Left forelimb (tissue), 1 donor: Measurements from ENCODE around the gene HSD17B2.

ENCODE experiments used
- DNase-seq: peaks from one replicate; pipeline ENCODE4 v3.0.0-alpha.2; 2018; ENCODE audit warnings: low spot score

HSD17B2 gene

GRCh38 chr16:82019535-82019934 is 15.5 kb upstream of the HSD17B2 start:
- DNase-seq, result no peak

GRCh38 chr16:82020051-82020450 is 15.0 kb upstream of the HSD17B2 start:
- no peak for DNase-seq

- DNase-seq, result no peak
Measured at GRCh38 chr16:82023206-82023605, 11.8 kb upstream of the HSD17B2 start.

DNA sequence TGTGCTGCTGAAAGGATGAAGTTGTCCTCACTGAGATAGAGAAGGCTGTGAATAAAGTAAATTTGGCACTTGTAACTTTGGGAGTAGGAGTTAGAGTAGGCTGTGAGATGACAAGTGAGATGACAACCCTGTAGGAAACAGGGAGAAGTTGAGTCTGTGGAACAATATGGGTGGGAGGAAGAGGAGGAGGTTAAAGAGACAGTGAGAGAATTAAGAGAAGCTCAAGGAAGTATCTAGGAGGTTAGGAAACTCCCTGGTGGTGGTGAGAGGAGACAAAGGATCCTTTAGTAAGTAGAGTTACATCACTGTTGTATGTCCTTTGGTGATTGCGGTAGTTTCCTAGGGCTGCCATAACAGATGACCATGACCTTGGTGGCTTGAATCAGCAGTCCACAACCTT is 10.7 kb upstream of the HSD17B2 start:
- DNase-seq, result no peak

- no peak for DNase-seq
Measured at GRCh38 chr16:82024883-82025282, 10.2 kb upstream of the HSD17B2 start.

DNA sequence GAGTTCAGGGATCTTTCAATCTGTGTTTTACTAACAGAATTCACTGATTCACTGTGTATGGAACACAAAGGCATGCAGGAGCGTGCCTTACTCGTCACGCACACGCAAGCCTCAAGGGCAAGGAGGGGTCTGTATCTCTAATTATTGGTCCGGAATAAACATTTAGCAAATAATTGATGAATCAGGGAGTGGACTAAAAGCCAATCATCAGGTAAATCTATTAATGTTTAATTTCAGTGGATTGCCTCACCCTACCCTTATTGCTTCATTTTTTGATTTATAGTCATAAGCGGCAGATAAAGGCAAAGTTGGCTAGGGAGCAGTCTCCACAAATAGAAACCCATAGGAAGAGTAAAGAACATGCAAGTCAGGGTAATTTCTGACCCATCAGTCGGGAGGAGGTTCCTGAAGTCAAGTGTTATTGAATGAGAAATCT is 7.4 kb upstream of the HSD17B2 start:
- no peak for DNase-seq

GRCh38 chr16:82031116-82032084 is 3.7 kb upstream of the HSD17B2 start:
- no peak for DNase-seq

DNA sequence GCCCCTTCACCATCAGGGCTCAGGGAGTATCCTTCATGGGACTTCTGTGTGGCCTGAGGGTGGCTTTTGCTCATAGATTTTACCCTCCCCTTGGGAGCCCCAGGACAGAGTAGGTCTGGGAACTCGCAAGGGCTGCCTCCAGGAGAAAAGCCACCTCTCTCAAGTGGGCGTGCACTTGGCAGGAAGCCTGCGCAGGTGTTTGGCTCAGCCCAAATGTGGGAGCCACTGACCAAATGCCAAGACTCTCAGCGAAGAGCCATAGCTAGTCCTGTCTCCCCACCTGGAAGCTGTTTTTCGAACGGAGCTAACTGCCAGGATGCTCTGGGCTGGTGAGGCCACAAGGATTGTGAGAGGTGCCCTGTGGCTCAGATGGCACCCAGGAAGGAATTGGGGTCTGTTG is 2.0 kb upstream of the HSD17B2 start:
- DNase-seq, result no peak

GRCh38 chr16:82033683-82034300 is 1.3 kb upstream of the HSD17B2 start:
- DNase-seq, result no peak

DNA sequence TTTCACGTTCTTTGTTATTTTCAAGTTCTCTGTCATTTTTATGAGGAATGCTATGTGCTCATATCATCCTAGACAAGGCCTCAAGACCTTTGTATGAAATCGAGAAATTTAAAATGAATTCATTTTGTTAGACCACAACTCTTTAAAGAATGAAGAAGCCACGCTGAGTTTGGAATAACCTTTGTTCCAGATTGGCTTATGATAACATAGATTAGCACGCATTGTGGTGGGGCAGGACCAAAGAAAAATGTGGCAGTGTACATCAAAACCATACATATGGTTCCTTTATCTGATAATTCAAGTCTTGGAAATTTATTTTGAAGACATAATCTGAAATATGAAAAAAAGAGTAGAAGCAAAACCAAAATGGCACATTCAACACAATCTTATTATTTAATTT is 2.2 kb downstream of the HSD17B2 start:
- DNase-seq, result no peak

GRCh38 chr16:82037666-82038065 is 2.6 kb downstream of the HSD17B2 start:
- no peak for DNase-seq

DNA sequence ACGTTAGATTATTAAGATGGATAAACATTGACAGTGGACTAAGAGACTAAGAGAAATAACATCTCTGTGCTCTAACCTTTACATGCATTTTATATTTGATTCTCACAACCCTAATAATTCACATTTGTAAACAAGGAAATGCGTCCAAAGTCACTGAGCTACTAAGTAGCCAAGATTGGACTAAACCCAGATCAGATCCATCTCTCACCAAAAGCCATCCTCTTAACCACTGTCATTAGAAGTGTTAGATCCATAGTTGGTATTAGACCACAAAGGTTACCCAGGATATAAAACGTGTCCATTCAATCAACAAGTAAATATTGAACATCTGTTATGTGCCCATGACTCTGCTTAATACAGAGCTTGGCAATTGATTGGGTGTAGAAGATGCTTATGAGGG is 5.2 kb downstream of the HSD17B2 start:
- DNase-seq, result no peak

DNA sequence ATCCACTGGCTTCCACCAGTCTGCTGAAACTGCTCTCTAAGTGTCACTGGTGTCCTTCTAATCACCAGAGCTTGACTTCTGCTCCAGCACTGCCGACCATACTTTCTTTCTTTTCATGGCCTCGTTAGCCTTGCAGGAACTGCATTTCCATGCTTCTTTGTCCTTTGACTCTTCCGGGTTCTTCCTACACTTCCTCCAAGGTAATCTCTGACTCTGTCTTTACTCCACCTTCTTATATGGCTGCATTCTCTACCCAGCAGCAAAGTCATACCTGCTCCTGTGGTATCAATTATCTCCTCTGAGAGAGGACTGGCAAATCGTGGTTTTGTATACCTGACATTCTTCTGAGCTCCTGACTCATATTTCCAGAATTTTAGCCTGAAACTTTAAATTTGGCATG is 6.5 kb downstream of the HSD17B2 start:
- no peak for DNase-seq

DNA sequence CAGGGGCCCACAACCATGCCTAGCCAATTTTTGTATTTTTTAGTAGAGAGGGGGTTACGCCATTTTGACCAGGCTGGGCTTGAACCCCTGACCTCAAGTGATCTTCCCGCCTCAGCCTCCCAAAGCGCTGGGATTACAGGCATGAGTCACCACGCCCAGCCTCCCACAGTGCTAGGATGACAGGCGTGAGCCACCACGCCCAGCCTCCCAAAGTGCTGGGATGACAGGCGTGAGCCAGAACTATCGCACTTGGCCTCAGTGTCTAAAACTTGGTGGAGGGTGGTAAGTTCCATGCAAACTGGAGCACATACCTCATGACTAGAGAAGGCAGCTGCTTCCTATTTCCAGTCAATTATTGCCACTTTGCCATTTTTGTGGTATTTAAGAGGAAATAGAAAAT is 7.1 kb downstream of the HSD17B2 start:
- DNase-seq, result no peak

DNA sequence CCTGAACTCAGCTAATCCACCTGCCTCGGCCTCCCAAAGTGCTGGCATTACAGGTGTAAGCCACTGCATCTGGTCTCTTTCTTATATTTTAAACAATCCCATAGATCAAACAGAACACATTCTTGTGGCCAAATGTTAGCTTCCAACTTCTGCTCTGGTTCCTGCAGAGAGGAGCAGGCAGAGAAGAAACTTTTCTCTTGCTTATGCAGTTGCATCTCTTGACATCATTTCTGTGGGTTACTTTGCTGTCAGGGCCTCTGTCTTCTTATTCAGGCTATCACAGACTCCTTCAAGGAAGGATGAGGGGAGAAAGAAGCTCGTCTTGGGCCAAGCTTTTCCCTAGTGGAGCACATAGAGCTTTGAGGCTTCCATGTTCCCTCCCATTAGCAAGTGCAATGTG is 7.8 kb downstream of the HSD17B2 start:
- DNase-seq, result no peak

- DNase-seq, result no peak
Measured at GRCh38 chr16:82043680-82044584, 8.9 kb downstream of the HSD17B2 start.

- DNase-seq, result no peak
Measured at GRCh38 chr16:82044585-82044911, 9.5 kb downstream of the HSD17B2 start.

- DNase-seq, result no peak
Measured at GRCh38 chr16:82045465-82045864, 10.4 kb downstream of the HSD17B2 start.

DNA sequence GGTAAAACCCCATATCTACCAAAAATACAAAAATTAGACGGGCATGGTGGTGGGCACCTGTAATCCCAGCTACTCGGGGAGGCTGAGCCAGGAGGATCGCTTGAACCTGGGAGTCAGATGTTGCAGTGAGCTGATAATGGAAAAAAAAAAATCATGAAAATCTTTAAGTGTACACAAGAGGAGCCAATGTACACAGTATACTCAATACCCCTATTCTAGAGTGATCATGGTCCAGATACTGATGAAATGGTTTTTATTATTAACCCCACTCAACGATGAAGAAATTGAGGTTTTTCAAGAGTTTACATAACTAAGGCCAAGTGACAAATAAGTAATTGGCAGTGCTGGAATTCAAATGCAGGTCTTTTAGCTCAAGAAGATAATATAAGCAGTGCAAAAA is 11.5 kb downstream of the HSD17B2 start:
- DNase-seq, result no peak

- no peak for DNase-seq
Measured at GRCh38 chr16:82046941-82047340, 11.9 kb downstream of the HSD17B2 start.

DNA sequence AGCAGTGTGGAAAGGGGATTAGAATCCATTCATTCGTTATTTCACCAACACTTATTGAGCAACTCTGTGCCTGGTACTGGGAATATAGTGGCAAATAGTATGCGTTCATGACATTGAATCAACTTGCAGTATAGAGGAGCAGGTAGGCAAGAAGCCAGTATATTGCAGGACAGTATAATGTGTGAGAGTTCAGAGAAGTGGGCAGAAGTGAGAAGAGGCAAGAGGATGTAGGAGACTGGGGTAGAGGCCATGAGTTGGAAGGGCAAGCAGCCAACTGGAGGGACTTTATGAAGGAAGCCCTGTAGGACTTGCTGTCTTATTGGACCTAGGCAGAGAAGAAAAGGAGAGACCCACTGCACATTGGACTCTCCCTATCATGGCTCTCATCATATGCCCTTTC is 12.3 kb downstream of the HSD17B2 start:
- no peak for DNase-seq

GRCh38 chr16:82047787-82048186 is 12.7 kb downstream of the HSD17B2 start:
- no peak for DNase-seq

GRCh38 chr16:82049484-82049883 is 14.4 kb downstream of the HSD17B2 start:
- DNase-seq, result no peak
